EL (cell line): Measurements from ENCODE around the gene SOX13.

Source experiments
- DNase-seq: peaks from one replicate; pipeline ENCODE4 v3.0.0-alpha.2; 2016

The SOX13 gene

DNA sequence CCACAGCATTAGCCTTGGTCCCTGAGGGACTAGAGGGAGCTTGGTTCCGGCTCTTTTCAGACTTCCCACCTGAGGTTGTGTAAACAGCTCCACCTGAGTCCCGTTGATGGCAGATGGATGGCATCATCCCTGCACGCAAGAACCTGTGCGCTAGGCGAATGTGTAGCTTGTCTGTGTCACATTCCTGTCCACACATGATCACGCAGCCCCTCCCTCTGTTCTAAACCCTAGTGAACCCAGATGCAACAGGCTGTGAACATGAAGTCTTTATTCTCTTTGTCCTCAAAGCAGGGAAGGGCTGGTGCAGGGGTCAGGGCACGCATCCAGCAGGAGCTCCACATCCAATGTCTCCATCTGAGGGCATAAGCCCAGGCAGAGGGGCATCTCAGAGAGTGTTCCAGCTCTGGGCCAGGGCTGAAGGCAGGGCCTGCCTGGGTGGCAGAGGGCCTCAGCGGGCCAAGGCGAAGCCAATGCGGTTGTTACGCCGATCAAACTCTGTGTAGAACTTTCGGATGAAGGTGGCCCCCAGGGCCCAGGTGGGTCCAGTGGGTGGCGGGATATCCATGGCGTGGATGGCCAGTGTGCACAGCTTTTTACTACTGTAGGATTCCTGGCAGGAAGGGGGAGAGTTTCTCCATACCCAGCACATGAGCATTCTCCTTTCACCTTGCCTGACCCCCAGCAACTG is 81.8 kb downstream of the SOX13 start:
- DNase-seq = no peak

DNA sequence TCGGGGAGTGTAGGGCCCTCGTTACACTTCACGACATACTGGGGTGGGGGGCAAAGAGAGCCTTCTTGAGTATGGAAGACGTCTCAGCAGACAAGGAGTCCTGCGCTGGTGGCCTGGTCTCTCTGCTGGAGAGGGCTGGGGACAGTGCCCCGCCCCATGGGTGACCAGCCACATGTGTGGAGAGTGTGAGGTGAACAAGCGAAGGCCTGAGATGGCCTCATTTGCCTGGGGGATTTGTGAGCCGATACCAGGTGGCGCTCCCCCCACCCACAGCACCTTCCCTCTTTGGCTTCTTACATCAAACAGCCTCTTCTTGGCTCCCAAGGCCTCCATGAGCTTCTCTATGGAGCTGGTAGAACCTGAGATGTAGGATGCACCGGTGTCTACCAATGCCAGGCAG is 83.0 kb downstream of the SOX13 start:
- DNase-seq = no peak

DNA sequence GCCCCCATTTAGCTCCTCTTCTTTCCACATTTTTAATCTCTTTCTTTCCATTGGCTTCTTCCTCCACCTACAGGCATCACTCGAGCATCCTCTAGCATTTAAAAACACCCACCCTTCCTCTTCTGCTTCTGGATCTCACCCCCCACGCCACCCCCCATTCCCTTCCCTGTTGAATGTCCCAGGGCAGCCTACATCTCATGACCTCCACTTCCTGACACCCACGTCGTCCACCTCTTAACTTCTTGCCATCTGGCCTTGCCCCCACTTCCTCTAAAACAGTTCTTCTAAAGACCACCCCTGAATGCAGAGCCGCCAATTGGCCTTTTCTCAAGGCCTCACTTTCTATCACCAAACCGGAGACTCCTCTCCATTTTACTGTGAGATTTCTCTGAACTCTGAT is 85.0 kb downstream of the SOX13 start:
- DNase-seq = no peak

DNA sequence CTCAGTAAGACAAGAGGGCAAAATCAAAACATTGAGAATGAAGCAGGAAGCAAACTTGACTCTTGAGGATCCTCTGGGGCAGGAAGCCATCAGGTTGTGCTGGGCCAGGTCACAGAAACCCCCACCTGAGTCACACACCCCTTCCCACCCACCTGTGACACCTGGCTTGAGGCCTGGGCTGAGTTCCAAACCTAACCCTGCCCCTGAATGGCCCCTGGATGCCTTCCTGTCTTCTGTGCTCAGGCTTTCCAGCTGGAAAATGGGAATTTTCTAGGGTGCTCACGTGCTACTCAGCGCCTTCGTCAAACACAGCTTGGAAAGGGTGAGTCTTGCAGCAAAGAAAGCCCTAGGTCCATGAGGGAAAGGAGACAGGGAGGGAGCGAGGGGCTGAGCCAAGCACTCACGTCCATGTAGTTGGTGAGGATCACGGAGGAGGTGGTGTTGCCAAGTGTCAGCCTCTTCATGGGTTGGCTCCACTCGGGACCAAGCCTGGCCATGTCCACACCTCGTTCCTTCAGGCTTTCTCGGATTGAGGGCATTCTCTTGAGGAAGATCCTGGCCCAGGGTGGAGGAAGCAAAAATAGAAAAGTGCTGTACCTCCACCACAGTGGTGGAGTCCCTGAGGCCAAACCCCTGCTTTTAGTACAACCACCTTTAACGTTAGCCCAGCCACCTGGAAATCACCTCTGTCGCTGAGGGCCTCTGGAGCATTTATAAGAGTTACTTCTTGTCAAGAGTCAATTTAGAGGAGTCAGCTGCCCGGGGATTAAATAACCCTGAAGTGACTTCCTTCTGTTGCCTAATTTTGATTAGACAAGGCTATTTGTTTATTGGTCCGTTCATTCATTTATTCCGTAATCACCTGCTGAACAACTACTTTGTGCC is 88.9 kb downstream of the SOX13 start:
- no peak for DNase-seq

DNA sequence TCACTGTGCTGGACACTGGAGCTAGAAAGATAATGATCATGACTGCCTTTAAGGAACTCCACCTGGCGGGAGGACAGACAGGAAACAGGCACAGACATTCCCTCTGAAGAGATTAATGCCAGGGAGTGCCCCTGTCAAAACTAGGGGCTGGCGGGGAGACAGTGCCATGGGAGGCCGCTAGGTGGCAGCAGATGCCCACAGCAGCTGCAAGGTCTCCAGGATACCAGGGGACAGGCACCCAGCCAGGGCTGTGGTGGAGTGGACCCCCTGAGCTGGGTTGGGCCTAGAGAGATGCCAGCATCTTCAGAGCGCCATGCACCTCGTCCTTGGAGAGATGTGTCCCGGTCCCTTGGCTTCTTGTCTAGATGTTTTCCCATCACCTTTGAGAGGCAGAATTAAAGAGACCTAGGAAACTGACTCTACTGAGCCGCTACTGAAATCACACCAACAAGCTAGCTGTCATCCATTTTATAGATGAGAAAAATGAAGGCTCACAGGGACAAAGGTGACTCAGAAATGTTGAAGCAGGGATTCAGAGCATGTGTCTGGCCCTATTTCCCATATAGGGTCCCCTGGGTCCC is 89.7 kb downstream of the SOX13 start:
- DNase-seq = peak; percentile 72

DNA sequence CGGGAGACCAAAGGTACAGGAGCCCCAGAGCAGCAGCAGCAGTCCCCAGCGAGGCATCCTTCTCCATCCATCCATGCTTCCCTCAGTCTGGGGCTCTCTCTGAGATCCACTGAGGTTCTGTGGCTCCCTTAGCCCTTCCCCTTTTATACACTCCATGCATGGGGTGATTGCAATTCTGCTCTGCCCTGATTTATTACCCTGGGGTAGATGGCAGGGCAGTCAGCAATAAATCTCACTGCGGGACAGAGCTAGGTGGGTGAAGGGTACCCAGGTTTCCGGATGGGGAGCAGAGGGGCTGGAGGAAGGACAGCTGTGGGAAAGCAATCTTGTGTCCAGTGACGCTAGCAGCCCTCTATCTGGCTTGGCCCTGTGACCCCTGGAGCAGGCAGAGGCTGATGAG is 93.3 kb downstream of the SOX13 start, which contains the start of gene REN:
REN (minus strand) TSS at position 119 of the 400 bp plus-strand sequence; CDS start at position 75, 44 bp downstream.
- DNase-seq = no peak

DNA sequence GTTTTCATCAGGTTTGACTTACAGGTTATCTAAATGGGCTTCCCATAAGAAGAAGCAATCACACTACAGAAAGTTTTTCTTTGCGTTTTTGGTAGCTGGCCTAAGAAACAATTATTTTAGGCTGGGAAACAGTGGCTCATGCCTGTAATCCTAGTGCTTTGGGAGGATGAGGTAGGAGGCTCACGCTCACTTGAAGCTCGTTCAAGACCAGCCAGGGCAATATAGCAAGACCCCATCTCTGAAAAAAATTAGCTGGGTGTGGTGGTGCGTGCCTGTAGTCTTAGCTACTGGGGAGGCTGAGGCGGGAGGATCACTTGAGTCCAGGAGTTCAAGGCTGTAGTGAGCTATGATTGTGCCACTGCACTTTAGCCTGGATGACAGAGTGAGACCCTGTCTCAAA is 94.8 kb downstream of the SOX13 start:
- DNase-seq = no peak

DNA sequence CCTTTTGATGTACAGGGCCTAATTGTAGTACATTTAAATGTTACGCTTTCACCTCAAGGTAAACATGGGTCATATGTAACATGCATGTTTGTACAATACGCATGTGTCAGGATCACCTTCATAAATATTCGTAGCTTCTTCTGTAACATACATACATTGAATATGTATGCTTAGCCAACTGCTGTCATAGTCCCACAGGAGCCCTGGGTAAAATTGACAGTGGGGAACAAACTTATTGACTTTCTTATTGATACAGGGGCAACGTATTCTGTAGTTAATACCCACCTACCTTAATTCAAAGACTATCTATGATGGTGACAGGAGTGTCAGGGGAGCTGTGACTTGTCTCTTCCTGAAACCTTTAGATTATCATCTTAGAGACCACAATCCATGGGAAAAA is 96.9 kb downstream of the SOX13 start:
- no peak for DNase-seq

DNA sequence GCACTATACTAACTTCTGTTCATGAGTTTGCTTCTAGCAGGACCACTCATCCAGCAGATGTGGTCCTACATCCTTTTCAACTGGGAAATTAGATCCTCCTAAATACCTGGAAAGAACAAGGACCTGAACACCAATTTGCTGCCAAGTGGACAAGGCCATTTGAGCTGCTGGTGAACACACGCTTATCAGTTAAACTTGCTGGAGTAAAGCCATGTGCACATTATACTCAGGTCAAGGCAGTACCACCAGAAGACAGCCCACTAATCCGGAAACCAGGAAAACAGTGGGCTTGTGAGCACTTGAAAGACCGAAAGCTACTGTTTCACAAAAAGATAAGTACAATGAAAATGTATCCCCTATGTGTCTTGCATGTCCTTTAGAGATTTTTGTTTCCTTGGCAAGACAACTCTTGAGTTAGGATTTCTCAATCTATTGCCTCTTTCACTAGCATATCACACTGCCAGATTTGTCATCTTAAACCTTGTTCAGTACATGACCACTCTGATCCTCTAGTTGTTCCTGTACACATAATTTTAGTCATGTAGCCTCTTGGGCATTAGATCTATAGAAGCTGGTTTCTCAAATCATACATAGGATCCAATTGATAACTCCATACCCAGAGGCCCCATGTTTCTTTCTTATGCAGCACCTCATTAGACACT is 97.7 kb downstream of the SOX13 start:
- no peak for DNase-seq

DNA sequence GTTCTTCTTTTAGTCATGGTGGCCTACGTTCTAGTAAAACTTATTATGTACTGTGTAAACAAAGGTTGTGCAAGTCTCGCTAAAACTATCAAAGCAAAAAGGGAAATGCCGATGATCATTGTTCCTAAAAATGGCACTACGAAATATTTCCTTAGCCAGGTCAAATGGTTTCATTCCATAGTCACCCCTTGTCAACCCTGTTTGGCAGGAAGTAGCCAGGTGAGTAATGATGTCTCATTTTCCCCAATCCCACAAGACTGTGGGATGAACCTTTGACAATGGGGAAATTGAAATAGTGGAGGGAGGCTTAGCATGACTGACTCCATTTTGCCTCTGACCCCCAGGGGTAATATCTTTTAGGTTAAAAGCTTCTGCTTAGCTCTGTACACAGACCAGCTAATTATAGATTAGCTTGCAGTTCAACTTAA is 98.8 kb downstream of the SOX13 start:
- peak; percentile 75 for DNase-seq

DNA sequence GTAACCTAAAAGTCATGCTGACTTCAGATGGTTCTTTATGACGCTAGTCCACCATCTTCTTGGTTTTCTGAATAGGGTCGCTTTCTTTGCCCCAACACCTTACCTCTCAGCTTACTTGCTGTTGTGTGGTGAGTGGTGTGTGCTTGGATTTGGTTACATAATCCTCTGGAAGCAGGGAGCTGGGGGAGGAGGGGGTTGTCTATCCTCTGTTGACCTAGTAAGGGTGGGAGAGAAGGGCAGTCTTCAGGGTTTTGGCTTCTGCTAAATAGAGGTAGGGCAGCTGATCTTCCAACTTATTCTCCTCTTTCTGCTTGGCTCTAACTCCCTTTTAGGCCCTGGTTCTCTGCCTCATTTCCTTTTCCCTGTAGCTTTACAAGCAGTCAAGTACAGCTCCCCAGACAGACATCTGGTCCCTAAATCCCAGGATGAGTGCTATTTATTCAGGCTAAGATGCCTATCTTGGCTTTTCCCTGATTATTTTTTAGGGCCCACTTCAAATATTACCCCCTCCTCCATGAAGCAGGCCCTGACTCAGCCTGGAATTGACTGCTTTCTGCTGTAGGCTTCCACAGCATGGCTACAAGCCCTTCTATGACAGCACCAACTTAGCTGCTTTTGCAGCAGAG is 99.6 kb downstream of the SOX13 start:
- DNase-seq = no peak

DNA sequence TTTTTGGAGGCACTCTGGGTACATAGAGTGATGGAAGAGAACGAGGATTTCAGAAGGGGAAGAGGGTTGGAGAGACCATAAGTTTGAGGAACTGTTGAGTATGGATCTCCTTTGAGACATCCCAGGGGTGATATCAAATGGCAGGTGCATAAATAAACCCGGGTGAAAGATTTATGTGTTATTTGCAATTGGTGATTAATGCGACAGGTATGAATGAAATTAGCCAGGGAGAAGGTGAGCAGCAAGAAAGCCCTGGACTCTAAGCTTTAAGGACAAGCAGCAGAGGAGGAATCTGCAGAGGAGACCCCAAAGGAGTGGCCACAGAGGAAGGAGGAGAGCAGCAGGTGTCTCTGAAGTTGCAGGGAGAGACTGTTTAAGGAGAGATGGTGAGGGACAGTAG is 102.0 kb downstream of the SOX13 start:
- no peak for DNase-seq

DNA sequence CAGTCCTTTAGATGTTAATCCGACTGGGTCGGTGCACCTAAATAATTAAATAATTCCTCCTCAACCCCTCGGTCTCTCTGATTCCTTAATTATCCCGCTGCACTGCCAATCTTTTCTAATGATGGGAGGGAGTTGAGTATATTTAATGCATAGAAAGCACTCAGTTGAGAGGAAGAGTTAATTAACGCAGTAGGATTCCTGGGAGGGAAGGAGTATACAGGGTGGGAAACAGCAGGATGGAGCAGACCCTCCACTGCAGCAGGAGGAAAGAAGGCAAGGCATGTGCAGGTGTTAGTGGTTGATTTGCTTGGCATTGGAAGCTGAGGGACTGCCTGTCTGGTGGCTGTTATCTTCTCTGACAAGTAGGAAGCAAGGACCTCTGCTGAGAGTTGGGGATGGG is 103.1 kb downstream of the SOX13 start:
- no peak for DNase-seq

DNA sequence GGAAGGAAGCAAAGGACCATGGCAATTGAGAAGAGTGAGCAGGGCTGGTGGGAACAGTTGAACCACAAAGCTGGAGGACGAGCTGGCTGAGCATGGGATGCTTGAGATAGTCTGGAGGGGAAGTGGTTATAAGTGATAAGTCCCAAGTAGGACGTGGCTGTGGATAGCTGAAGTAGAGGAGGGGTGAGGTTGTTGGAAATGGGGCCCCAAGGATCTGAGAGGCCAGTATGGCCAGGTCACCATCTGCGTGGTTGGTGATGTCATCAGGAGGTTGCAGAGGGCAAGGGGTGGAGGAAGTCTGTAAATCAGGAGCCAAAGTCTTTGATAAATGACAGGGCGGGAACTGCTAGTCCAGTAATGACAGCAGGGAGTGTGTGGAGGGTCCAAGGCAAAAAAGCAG is 104.2 kb downstream of the SOX13 start:
- peak; percentile 24 for DNase-seq
